BLaER1 treated with 17β-estradiol and CSF1 and Interleukin-3, amounts not matched to agents 10 nM and 100 nM (cell line): ENCODE results near the gene ADGRV1.

ENCODE experiments used
- H3K27ac ChIP-seq, 11 experiments: shearing (Covaris generic); formaldehyde crosslinking; 2 replicates each; pipeline ENCODE4 v1.8.1; 2022
- H3K27me3 ChIP-seq, 11 experiments: shearing (Covaris generic); formaldehyde crosslinking; 2 replicates each; pipeline ENCODE4 v1.8.1; 2022
- H3K36me3 ChIP-seq, 11 experiments: shearing (Covaris generic); formaldehyde crosslinking; 2 replicates each; pipeline ENCODE4 v1.8.1; 2022
- H3K4me1 ChIP-seq, 10 experiments: shearing (Covaris generic); formaldehyde crosslinking; 2 replicates each; pipeline ENCODE4 v1.8.1; 2022
- H3K4me2 ChIP-seq, 11 experiments: shearing (Covaris generic); formaldehyde crosslinking; 2 replicates each; pipeline ENCODE4 v1.8.1; 2022
- H3K4me3 ChIP-seq, 10 experiments: shearing (Covaris generic); formaldehyde crosslinking; 2 replicates each; pipeline ENCODE4 v1.8.1; 2022
- H3K9ac ChIP-seq, 11 experiments: shearing (Covaris generic); formaldehyde crosslinking; 2 replicates each; pipeline ENCODE4 v1.8.1; 2022
- H3K9me3 ChIP-seq, 11 experiments: shearing (Covaris generic); formaldehyde crosslinking; replicated peaks in 1 of 11; 2 replicates each; pipeline ENCODE4 v1.8.1; 2022
- H4K20me1 ChIP-seq, 11 experiments: shearing (Covaris generic); formaldehyde crosslinking; 2 replicates each; pipeline ENCODE4 v1.8.1; 2022
- Cebpa-rat ChIP-seq, 11 experiments: shearing (Covaris generic); IDR thresholded peaks; 2 replicates each; pipeline ENCODE4 v1.8.1; 2022

The ADGRV1 gene

DNA sequence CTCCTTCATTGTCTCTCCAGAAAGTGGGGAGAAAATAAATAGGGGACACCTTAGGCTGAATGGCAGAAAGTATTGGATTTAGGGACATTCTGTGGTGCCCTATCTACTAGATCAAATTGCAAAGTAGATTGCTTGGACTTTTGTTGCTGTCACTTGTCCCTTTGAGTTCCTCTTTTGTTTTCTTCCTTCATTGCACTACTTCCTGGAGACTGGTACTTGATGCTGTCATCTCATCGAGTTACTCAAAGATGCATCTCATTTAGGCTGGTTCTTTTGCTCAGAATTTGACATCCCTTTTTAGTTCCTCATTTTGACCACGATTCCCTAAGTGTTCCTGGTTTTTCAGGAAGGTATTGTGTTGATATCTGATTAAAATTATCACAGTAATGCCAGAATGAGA, 137.6 kb downstream of the ADGRV1 start:
- peak overlapping the region in 3 of 11 experiments; percentile 23 to 57 (median 55); a peak in 3 of 22 replicates for H3K9ac ChIP-seq
- H3K27me3 ChIP-seq: no peaks in the 10 kb centered on the region
- no peaks in the 10 kb centered on the region for H4K20me1 ChIP-seq
- peak overlapping the region in 6 of 11 experiments; percentile 43 to 77 (median 56); a peak in 12 of 22 replicates for H3K27ac ChIP-seq
- peak overlapping the region in 8 of 11 experiments; percentile 32 to 77 (median 52); a peak in 14 of 22 replicates for H3K4me2 ChIP-seq
- H3K36me3 ChIP-seq: no peaks in the 10 kb centered on the region
- H3K4me3 ChIP-seq: no peak overlapping the region
- peaks cover 0 to 28% (median 11%) of the 10 kb centered on the region in 10 experiments; a peak in 14 of 20 replicates for H3K4me1 ChIP-seq
- no peaks in the 10 kb centered on the region for H3K9me3 ChIP-seq
- no peak for TF ChIP-seq Cebpa-rat (IDR thresholded peaks at IDR 0.05)

DNA sequence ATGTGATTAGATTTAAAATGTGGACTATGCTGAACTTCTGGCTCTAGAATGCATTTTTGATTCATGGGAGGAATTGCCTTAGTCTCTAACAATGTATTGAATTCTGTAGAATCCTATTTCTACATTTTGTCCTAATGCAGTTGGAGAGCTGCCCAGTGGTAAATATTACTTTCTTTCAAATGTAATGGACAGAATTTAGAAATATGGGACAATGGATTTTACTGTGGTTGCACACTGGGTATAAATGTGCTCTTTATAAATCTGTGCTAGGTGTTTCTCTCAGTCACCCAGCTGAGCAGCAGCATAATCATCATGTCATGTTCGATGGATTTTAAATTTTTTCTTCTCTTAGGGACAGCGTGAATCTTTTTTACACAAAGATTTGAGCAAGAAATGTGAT, 141.7 kb downstream of the ADGRV1 start:
- Histone ChIP-seq H3K27ac (no peak overlapping the region), H3K4me3 (no peak overlapping the region), H3K27me3 (no peaks in the 10 kb centered on the region), H3K9me3 (no peaks in the 10 kb centered on the region), H3K36me3 (no peaks in the 10 kb centered on the region), H3K4me2 (no peak overlapping the region), H4K20me1 (no peaks in the 10 kb centered on the region), H3K4me1 (peaks cover 0 to 18% (median 9%) of the 10 kb centered on the region in 10 experiments; a peak in 14 of 20 replicates), H3K9ac (no peak overlapping the region)
- no peak for TF ChIP-seq Cebpa-rat (IDR thresholded peaks at IDR 0.05)

DNA sequence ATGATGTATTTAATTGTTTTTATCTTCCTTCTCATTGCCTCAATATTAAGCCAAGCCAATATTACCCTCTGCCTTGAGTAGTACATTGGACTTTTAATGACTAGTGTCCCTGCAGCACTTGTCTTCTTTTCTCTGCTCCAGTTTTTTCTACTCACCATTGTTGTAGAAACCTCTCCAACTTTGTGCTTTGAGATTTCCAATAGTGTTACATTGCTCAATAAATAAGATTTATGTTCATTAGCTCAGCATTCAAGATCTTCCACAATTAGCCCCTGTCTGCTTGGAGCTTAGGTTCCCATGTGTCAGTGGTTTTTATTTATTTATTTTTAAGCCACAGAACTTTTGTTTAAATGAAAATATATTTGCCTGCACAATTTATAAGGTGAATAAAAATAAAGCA, 145.3 kb downstream of the ADGRV1 start:
- no peaks in the 10 kb centered on the region for H3K27me3 ChIP-seq
- H4K20me1 ChIP-seq: no peaks in the 10 kb centered on the region
- H3K4me2 ChIP-seq: no peak overlapping the region
- TF ChIP-seq Cebpa-rat (IDR thresholded peaks at IDR 0.05): no peak
- no peaks in the 10 kb centered on the region for H3K36me3 ChIP-seq
- H3K9ac ChIP-seq: no peak overlapping the region
- H3K27ac ChIP-seq: no peak overlapping the region
- H3K4me3 ChIP-seq: no peak overlapping the region
- H3K4me1 ChIP-seq: no peaks in the 10 kb centered on the region; a peak in 1 of 20 replicates
- no peaks in the 10 kb centered on the region for H3K9me3 ChIP-seq

DNA sequence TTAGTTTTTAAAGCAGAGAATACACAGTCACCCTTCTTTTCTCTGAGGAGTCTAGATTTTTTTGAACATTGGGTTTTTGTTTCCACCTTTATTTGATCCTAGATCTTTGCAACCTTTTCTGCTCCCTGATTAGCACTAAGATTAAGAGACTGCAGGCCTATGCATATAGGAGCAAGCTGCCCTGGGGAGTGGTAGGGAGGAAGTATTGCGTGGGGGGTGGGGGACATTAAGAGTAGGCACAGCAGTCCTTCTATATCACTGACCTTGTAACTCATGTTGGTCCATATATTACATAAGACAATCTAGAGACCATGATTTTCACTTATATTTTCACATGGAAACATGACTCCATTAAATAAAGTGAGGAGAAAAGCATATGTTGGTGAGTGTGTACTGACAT, 149.1 kb downstream of the ADGRV1 start:
- Histone ChIP-seq H3K27ac (no peak overlapping the region), H3K27me3 (no peaks in the 10 kb centered on the region), H3K9me3 (no peaks in the 10 kb centered on the region), H3K4me1 (no peaks in the 10 kb centered on the region; a peak in 1 of 20 replicates), H3K9ac (no peak overlapping the region), H3K4me2 (no peak overlapping the region), H4K20me1 (no peaks in the 10 kb centered on the region), H3K36me3 (no peaks in the 10 kb centered on the region), H3K4me3 (no peak overlapping the region)
- no peak for TF ChIP-seq Cebpa-rat (IDR thresholded peaks at IDR 0.05)

DNA sequence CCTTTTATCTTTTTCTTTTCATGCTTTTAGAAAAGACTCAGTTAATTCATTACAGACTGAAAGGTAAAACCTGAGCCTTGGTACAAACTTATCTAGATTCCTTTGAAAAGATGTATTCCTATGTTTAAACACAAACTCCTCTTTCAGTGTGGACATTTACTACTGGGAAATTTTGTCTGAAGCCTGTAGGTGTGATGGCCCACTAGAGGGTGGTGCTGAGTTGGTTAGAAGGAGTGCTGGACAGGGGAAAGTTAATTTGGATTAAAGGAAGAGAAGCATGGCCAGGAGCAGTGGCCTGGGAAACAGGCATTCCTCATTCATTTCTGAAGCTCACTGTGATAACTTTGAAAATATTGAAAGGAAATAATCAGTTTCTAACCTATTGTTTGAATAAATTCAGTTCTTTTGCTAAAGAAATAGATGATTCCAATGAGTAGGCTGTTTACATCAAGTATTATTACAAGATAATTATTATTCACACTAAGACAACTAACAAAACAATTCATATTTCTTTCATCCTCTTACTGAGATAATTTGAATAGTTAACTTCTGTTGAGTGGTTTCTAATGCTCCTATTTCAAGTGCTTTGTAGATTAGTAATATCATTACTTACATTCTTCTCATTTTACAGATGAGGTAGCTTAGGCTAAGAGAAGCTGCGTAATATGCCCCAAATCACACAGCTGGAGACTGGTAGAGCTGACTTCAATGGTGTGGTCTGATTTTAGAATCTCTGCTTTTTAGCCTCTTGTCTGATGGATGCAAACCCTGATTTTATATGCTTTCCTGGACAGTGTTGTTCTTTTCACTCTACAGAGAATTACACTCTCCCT, 150.9 kb downstream of the ADGRV1 start:
- H3K4me2 ChIP-seq: no peak overlapping the region
- H3K4me1 ChIP-seq: no peaks in the 10 kb centered on the region; a peak in 1 of 20 replicates
- H3K27ac ChIP-seq: no peak overlapping the region
- H3K4me3 ChIP-seq: no peak overlapping the region
- no peaks in the 10 kb centered on the region for H3K27me3 ChIP-seq
- H3K9me3 ChIP-seq: no peaks in the 10 kb centered on the region
- H3K36me3 ChIP-seq: no peaks in the 10 kb centered on the region
- H4K20me1 ChIP-seq: no peaks in the 10 kb centered on the region
- H3K9ac ChIP-seq: no peak overlapping the region
- TF ChIP-seq Cebpa-rat (IDR thresholded peaks at IDR 0.05): no peak

DNA sequence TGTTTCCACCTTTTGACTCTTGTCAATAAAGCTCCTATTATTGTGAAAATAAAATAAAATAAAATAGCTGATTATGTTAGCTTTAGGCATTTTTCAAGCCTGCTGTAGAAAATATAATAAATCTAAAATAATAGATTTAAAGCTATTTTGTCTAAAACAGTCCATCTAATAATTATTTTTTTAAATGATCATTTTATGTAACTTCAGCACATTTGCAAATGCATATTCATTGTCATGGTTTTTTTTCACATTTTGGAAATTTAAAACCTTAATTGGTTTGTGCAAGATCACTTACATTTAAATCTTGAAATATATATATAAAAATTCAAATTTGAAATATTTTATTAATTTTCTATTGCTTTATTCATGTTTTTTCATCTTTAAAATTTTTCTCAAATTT, 159.8 kb downstream of the ADGRV1 start:
- Histone ChIP-seq H3K27ac (no peak overlapping the region), H3K9ac (no peak overlapping the region), H3K4me1 (no peaks in the 10 kb centered on the region), H3K27me3 (no peaks in the 10 kb centered on the region), H3K4me3 (no peak overlapping the region), H4K20me1 (no peaks in the 10 kb centered on the region), H3K36me3 (no peaks in the 10 kb centered on the region), H3K9me3 (no peaks in the 10 kb centered on the region), H3K4me2 (no peak overlapping the region)
- TF ChIP-seq Cebpa-rat (IDR thresholded peaks at IDR 0.05): no peak

DNA sequence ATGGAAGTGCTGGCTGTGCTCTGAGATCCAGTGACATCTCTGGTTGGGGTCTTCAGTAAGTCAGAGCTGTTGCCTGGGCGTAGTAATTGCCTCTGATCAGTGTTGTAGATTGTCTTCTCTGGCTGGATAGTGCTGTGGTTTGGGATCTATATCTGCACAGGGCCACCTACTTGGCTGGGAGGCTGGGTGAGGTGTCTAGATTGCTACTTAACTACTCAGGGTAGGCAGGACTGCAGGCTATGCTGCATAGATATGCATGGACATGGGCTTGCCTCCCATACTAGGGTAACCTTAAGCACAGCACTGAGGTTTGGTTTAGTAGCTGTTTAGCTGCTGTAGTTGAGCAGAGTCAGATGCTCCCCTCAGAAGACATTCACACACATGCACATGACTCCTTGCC, 181.0 kb downstream of the ADGRV1 start:
- Histone ChIP-seq H3K4me1 (no peaks in the 10 kb centered on the region), H4K20me1 (no peaks in the 10 kb centered on the region), H3K9ac (no peak overlapping the region), H3K36me3 (no peaks in the 10 kb centered on the region), H3K4me3 (no peak overlapping the region), H3K9me3 (peaks cover 11 to 38% (median 27%) of the 10 kb centered on the region in 11 experiments; a peak in 21 of 22 replicates), H3K27me3 (no peaks in the 10 kb centered on the region), H3K4me2 (no peak overlapping the region), H3K27ac (no peak overlapping the region)
- TF ChIP-seq Cebpa-rat (IDR thresholded peaks at IDR 0.05): no peak

DNA sequence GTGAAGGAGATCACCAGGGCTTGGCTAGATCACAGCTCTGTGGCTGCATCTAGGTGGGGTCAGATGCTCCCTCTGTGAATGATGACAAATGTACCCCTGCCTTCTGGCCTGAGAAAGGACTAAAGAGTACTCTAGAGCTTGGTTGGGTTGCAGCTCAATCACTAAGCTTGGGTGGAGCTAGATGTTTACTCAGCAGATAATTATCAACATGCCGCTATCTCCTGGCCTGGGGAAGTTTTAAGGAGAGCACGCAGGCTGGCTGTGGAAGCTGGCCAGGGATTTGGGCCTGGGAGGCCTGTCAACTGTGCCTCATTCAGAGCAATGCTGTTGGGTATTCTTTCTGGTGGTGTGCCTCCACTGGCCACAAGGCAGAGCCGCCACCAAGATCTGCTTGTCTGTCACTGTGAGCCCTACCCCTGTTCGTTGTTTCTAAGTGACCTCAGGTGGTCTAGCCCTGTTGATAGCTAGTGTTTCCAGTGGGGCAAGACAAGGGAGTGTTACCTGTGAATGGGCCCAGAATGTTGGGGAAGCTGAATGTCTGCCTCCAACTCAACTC, 181.7 kb downstream of the ADGRV1 start:
- H4K20me1 ChIP-seq: no peaks in the 10 kb centered on the region
- no peak overlapping the region for H3K27ac ChIP-seq
- H3K4me2 ChIP-seq: no peak overlapping the region
- H3K36me3 ChIP-seq: no peaks in the 10 kb centered on the region
- no peaks in the 10 kb centered on the region for H3K27me3 ChIP-seq
- no peaks in the 10 kb centered on the region for H3K4me1 ChIP-seq
- H3K9ac ChIP-seq: no peak overlapping the region
- H3K9me3 ChIP-seq: peaks cover 11 to 38% (median 27%) of the 10 kb centered on the region in 11 experiments; a peak in 21 of 22 replicates
- no peak for TF ChIP-seq Cebpa-rat (IDR thresholded peaks at IDR 0.05)
- no peak overlapping the region for H3K4me3 ChIP-seq

DNA sequence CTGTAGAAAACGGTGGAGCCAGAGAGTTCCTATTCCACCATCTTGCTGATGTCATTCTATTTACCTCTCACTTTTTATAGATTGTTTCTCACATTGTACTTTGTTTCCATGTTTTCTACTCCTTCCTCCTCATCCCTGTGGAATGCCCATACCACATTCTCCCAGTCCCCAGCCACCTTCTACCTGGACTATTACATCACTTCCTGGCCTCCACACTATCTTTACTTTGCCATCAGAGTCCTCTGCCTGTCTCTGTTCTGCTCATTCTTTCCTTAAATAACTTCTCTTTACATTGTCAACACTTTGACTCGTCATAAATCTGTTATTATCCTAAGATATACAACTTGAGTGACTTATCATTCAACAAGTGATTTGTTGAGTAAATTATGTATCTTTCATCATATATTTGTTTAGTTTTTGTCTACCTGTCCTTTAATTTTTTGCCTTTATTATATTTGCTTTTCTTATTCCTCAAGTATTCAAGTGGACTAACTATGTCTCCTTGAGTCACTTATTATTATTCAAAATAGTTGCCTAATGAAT, 182.5 kb downstream of the ADGRV1 start:
- no peak for TF ChIP-seq Cebpa-rat (IDR thresholded peaks at IDR 0.05)
- Histone ChIP-seq H3K4me1 (no peaks in the 10 kb centered on the region), H4K20me1 (no peaks in the 10 kb centered on the region), H3K36me3 (no peaks in the 10 kb centered on the region), H3K9me3 (peaks cover 11 to 40% (median 27%) of the 10 kb centered on the region in 11 experiments; a peak in 21 of 22 replicates), H3K9ac (no peak overlapping the region), H3K27me3 (no peaks in the 10 kb centered on the region), H3K27ac (no peak overlapping the region), H3K4me2 (no peak overlapping the region), H3K4me3 (no peak overlapping the region)
